AG20443 (cell line): ENCODE data around the gene MLST8.
A peak's percentile ranks its signal among the peaks of the same experiment; 100 is the strongest.

Experiments
- DNase-seq: peaks from one replicate; pipeline ENCODE4 v3.0.0; 2012; ENCODE audit warnings: low spot score, mixed read lengths

MLST8 gene, protein sequence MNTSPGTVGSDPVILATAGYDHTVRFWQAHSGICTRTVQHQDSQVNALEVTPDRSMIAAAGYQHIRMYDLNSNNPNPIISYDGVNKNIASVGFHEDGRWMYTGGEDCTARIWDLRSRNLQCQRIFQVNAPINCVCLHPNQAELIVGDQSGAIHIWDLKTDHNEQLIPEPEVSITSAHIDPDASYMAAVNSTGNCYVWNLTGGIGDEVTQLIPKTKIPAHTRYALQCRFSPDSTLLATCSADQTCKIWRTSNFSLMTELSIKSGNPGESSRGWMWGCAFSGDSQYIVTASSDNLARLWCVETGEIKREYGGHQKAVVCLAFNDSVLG

DNA sequence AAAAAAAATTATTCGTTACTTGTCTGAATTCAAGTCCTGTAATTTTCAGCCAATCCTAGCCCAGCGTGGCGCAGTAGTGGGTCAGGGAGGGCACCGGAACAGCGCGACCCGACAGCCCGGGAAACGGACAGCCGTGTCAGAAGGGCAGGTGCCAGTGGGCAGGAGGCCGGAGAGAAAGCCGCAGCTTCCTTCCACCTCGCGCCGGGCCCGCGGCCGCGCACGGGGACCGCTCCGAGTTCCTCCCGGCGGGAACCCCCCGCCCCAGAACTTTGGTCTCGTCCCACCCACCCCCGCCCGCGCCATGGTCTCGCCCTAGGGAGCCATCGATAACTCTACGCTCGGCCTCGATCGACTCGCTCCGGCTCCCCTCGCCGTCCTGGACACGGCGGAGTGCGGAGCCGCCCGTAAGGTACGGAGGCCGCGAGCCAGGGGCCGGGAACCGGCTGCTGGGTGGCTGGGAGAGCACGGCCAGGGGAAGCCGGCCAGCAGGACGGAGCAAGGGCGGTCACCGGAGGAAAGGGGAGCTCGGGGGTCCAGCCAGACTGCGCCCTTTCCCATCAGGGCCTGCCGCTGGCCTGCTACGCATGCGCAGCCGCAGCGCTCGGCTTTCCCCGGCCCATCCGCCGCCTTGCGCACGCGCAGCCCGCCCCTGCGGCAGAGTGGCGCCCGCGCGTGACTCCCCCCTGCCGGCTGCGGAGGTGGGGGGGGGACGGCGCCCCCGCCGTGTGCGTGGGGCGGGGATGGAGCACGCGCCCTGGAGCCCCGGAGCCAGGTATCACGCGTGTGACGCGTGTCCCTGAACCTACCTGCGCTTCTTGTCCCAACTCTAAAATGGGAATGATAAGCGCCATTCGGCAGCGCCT lies at the start of gene MLST8:
Gene MLST8 (plus strand): TSS at position 351 of the 863 bp plus-strand sequence. CDS start 632 bp downstream, outside the sequence.
- DNase-seq: peak; percentile 100

DNA sequence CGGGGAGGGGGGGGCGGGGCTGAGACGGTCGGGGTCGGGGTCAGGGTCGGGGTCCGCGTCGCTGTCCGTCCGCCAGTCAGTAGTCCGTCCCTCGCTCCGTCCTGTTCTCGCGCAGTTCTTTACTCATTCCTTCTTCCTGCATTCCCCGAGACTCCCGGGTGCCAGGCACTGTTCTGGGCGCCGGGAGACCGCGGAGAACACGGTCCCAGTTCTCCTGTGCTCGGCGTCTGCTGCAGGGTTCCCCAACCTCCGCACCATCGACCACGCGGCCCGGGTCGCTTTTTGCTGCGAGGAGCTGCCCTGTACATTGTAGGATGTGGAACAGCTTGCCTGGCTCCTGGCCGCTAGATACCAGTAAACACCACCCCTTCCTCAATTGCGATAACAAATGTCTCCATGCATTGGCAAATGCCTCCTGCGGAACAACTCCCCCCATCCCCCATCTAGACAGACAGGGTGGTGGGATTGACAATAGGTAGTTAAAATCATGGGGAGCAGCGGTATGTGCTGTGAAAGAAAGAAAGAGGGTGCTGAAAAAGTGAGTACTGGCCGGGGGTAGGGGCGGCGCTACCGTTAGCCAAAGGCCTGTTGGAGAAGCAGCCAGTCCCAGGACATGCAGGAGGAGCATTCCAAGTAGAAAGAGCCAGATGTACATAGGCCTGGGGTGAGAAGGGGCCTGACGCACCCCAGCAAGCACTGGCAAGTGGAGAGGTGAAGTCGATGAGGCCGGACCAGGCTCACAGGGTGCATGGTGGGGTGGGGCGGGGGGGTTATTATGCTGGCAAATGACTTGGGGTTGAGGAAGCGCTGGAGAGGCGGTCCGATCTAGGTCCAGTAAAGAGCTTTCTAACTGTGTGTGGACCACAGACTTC lies 49.0 kb upstream of the MLST8 start:
- DNase-seq: peak; percentile 40

DNA sequence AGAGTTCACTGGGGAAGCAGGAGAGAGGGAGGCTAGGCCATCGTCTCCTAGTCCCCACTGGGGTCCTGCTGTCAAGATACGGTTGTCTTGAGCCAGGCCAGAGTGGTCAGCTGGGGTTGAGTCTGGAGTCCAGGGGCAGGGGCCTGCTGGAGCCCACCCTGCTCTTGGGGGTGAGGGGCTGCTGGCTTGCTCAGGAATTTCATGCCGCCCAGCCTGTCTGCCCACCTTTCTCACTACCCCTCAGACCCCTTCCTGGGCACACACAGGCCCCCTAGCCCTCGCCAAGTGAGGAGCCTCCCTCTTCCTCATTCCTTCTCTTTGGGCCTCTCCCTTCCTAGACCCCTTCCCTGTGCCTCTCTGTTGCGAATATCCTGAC lies 48.4 kb upstream of the MLST8 start:
- DNase-seq: no peak

DNA sequence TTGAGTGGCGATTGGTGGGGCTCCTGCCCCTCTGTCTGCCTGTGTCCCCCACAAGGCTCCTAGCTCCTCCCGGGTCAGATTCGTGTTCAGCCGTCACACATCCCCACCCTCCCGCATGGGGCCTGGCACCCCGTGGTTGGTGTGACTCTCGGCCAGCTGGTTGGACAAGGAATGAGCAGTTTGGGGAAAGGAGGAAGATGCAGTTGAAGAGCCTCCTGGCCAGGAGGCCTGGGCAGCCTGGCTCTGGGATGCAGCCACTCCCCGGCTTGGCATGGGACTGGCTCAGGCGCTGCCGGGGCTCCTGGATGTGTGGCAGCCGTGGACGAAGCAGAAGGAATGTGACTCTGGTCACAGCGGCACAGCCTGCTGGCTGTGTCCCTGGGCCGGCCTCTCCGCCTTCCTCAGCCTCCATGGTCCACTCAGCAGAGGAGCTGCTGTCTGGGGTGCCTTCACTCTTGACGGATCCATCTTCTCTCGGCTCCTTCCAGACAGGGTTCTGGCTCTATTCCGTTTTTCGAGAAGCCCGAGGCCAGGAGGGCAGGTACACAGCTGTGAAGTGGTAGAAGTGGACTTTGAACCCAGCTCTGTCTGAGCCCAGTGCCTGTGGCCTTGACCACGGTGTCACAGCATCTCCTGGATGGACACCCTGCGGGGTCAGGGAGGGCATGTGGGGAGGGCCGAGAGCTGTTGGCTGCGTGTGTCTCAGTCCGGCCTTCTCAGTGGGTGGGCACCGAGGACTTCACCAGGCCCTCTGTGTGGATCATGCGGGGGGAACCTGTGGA lies 47.6 kb upstream of the MLST8 start:
- peak; percentile 27 for DNase-seq

DNA sequence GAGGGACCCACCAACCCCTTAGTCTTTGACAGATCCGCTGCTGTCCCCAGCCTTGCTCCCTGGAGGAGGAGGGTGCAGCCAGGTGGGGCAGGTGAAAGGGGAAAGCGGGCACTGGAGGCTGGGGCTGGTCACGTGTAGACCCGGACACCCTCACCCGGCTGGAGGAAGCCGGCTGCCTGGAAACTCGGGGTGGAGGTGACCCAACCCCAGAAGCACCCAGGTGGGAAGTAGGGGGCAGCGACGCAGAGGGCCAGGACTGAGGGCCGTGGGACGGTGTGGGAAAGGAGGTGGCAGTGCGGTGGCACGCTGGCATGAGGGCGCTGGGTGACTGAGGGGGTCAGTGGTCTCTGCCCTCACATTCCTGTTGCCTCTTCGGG lies 47.0 kb upstream of the MLST8 start:
- no peak for DNase-seq

DNA sequence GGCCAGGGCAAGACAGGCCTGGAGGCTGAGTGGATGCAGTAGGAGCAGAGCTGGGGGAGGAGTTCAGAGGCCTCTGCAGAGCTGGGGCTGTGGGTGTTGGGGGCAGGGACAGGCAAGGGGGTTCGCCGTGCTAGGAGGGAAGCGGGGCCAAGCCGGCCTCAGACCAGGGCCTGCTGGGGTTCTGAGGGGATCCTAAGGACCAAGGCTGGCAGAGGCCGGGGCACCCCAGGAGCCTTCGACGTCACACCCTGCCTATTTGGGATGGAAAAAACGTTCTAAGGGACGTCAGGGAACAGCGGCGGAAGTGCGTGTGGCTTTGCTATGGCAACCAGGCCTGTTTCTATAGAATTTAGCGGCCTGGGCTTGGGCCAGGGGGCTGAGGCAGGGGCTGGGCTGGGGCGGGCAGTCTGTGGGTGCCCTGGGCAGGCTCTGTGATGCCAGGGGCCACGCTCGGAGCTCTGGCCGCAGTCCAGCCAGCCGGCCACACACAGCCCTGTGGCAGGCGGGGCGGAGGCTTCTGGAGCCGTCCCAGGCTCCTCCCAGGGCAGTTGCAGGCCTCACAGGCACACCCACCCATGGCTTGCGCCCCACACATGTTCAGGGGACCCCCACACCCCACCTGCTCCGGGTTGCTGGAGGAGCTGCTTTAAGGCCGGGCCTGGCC lies 45.9 kb upstream of the MLST8 start:
- peak; percentile 65 for DNase-seq

DNA sequence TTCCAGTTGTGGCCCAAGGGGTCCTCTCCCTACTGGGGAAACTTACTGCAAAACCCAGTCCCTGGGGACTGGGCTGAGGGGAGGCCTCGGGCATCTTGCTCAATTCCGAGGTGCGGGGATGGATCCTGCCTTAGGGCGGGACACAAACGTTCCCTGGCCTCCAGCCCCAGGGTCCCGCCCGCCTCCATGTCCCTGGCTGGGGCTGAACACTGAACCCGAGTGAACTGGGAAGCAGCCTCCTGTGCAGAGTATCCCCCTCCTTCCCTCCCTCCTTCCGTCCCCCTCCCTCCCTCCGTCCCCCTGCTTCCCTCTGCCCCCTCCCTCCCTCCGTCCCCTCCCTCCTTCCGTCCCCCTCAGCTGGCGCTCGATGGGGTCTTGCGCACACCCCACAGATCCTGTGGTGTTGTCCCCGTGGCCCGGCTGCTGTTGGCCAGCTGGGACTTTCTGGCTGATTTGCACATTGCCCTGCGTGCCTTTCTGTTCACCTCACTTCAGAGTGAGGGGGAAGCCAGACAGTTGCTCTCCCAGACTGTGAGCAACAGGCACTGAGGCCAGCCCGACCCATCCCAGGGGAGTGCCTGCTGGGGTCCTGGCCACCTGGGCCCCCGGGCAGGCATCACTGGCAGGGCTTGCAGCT lies 44.2 kb upstream of the MLST8 start:
- DNase-seq: peak; percentile 82

DNA sequence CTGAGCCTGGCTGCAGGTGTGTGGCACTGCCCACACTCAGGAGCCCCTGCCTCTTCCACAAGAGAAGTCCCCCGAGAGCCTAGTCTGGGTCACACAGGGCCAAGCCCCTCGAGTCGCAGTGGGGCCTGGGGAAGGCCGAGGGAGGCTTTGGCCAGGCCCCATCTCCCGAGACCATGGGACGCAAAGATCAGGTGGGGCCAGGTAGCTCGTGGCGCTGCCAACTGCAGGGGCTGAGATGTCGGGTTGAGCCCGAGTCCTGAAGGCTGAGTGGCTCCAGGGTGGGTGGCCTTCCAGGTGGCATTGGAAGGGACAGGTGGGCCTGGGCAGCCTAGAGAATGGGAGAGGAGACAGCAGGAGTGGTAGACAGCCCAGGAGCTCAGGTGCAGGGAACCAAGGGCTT lies 43.3 kb upstream of the MLST8 start:
- DNase-seq: no peak

DNA sequence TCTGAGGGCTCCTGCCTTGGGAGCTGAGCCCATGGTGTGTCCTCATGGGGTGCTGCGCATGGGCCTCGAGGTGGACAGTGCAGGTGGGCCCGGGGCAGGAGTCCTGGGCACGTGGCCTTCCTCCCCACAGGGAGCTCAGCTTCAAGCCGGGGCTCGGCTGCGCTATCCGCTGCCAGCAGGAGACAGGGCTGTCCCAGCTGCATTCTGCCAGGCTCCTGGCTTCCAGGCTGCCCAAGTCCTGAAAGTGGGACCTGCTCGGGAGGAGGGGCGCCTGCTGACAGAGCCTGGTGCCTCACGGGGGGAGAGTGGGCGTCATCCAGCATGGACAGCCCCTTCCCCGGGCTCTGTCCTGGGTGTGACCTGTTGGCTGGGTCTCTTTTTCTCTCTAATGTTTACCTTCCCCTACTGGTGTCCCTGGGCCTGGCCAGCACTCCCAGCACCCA lies 42.6 kb upstream of the MLST8 start:
- DNase-seq: no peak

DNA sequence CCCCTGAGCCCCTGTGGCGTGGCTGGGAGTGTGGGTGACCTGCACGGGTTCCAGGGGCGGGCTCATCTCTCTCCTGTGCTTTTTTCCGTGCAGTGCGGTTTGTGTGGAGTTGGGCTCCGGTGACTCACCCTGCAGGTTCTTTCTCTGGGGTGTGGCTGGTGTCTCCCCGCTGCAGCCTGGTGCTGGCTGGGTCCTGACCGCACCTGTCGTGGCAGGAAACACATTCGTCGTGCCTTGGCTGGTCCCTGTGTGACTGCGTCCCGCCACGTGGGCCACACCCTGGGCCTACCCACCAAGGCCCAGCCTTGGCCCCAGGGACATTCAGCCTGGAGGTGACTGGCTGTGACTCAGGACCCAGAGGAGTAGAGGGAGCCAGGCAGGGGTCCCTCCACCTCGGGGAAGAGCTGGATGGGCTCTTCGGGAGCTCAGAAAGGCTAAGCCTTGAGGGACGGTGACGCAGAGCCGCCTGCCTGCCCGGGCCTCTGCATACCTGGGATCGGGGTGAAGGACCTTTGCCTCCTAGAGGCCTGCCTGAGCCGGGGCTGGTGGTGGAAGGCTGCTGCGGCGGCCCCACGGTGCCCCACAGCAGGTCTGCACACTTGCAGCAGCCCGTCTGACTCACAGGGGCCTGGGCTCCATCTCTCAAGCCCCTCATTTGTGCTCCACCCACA lies 41.9 kb upstream of the MLST8 start:
- no peak for DNase-seq

DNA sequence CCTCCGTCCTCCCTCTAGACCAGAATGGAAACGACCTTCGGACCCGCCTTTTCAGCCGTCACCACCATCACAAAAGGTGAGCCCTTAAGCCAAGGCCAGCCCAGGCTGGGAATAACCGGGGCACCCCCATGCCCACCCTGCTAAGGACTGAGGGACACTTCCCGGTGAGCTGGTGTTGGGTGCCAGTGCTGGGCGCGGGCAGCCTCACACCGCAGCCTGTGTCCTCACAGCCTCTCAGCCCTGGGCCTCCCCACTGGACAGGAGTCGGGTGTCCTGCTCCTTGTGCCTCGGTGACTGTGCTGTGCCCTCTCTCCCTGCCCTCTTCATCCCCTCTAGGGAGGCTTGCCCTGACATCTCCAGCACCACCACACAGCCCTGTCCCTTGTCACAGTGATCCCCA lies 39.4 kb upstream of the MLST8 start:
- DNase-seq: no peak

DNA sequence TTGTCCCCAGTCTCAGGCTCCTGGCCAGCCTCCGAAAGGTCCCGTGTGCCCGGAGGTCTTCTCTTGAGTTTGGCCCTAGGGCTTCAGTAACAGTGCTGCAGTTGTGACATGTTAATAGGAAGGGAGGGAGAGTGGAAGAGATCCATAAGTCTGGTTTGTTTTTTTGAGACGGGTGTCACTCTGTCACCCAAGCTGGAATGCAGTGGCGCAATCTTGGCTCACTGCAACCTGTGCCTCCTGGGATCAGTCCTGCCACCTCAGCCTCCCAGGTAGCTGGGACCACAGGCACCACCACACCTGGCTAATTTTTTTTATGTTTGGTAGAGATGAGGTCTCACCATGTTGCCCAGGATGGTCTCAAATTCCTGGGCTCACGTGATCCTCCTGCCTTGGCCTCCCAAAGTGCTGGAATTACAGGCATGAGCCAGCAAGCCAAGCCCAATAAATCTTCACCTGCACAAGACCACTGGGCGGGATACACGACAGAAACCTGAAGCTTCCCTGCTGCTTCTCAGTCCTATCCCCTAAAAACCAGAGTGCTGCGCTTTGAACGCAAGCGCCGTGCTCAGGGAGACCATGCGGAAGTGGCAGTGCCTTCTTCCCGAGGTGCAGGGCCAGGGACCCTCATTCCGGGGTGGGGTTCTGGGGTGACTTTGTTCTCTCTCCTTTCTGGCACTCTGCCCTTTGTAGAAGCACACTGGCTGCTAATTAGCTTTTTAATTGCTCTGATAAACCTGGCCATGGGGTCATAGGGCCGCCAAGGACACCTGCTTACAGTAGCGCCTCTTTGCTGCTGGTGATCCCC lies 38.8 kb upstream of the MLST8 start:
- no peak for DNase-seq

DNA sequence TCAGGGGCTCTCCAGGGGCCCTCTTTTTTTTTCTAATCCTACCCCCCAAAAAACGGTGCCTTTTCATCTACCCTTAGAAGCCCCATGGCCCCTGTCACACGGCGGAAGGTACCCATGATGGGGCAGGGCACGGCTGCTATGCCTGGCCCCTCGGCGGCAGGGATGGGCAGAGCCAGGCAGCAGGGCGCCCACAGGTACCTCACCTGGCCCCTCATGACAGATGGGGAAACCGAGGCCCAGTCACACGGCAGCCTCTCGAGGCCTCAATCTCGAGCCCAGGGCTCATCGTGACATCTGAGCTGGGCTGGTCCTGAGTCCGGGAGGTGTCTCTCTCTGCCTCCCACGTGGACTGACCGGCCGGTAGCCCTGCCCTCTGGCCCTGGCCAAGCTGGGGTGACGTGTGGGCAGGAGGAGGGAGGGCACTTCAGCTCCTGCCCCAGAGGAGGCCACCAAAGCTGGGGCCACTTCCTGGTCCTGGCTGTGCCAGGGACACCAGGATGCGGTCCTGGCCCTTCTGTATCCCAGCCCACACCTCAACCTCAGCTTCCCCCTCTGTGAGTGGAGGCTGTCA lies 38.1 kb upstream of the MLST8 start:
- no peak for DNase-seq

DNA sequence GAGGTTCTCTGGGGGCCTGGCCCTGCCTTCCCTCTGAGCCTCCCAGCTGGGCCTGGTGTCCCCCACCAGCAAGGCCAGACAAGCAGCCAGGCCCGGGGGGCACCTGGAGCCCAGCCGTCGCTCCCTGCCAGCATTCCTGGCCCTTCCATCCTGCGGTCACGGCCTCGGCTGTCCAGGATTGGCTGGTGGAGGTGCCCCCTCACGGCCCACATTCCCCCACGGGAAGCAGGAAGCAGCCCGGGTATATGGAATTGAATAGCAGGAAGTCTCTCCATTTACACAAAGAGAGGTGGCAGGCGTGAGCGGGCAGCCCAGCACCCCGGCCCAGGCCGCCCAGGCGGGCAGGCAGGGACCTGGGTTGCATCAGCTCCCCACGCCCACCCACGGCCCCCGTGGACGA lies 35.2 kb upstream of the MLST8 start:
- no peak for DNase-seq

DNA sequence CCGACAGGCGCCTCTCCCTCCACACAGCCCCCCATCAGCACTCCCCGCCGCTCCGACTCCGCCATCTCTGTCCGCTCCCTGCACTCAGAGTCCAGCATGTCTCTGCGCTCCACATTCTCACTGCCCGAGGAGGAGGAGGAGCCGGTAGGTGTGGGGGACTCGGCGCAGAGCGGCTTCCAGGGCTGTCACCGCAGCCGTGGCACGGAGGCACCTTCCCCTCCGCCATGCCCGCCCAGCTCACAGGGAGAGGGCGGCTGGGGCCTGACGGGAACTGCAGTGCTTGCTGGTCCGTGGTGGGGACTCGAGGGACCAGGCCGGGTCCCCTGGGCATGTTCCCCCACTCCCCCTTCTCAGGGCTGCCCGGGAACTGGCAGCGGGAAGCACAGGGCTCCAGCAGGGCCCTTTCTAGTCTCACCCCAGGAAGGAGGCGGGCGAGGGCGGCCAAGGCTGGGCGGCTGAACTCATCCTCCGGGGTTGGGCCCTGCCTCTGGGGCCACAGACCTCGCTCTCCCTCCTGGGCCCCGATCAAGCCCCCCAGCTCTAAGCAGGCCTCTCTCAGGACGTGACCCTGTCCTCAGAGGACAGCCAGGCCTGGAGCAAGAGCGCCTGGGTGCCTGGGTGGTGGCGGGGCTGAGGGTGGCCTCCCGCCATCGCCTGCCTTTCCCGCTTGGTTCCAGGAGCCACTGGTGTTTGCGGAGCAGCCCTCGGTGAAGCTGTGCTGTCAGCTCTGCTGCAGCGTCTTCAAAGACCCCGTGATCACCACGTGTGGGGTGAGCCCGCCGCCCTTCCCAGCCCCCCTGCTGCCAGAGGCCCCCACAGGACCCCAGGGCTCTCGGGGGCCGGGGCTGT lies 34.4 kb upstream of the MLST8 start:
- no peak for DNase-seq

DNA sequence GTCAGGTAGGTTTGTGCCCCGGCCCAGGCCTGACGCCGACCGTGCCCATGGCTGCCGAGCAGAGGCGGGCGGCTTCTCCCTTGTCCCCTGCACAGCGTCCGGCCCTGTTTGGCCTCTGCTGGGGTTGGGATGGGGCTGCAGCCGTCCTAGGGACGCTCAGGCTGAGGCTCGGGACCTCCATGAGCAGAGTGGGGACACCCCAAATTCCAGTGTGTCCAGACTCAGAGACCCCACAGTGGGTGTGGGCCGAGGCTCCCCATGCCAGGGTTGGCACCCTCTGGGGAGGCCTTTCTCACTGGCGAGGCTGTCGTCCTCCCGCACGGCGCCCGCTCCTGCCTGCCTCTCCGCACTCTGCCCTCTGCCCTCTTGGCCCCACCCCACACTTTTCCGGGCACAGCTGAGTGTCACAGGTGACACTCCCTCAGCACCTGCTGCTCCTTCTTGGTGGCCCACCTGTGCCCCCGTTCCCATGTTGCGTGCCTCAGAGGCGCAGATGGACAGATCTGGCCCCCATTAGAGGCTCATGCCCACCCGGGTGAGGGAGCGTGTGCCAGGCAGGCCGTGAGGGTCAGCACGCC lies 33.6 kb upstream of the MLST8 start:
- DNase-seq: no peak

DNA sequence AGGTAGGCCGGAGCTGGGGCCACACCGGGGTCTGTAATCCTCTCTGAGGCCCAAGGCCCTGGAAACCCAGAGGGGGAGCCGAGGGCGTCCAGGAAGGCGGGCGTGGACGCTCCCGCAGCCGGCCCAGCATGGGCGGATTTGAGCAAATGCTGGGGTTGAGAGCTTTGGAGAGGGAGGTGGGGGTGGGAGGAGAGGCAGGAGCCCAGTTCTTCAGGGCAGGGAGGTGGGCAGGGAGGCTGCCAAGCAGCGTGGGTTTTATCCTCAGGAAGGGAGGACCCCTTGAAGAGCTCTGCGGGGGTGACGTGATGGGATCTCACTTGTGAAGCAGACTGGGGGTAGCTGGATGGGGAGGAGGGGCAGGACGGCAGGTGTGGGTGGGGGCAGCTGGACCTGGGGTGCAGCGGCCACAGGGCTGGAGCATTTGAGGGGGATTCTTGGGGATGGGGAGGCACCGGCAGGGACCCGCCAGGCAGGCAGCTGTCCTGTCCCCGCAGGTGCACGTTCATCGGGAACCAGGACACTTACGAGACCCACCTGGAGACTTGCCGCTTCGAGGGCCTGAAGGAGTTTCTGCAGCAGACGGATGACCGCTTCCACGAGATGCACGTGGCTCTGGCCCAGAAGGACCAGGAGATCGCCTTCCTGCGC lies 32.4 kb upstream of the MLST8 start:
- no peak for DNase-seq
